Activated CD4-positive, alpha-beta T cell treated with anti-CD3 and anti-CD28 coated beads for 24 hours (primary cell): ENCODE results near the gene TMEM94.
A peak's percentile ranks its signal among the peaks of the same experiment; 100 is the strongest.

Experiments used
- DNase-seq, 2 donors: peaks; one replicate each; pipeline ENCODE4 v3.0.0-alpha.2; 2020; ENCODE audit warnings: low read depth in 2 of 2

Gene TMEM94

GRCh38 chr17:75525806-75526554 is 69.5 kb downstream of the TMEM94 start:
- no peak for DNase-seq

- DNase-seq, result no peak
These were observed 70.3 kb downstream of the TMEM94 start for GRCh38 chr17:75526555-75527270.

GRCh38 chr17:75530837-75531720 is 74.6 kb downstream of the TMEM94 start:
- no peak for DNase-seq

- DNase-seq, result no peak
These were observed 75.3 kb downstream of the TMEM94 start for GRCh38 chr17:75531721-75532072.

- DNase-seq, result peak in 1 of 2 donors; percentile 33
These were observed 78.7 kb downstream of the TMEM94 start for GRCh38 chr17:75535119-75535537.

- no peak for DNase-seq
These were observed 79.4 kb downstream of the TMEM94 start for GRCh38 chr17:75535871-75536270.

GRCh38 chr17:75536366-75536765 is 79.9 kb downstream of the TMEM94 start:
- DNase-seq, result no peak

- no peak for DNase-seq
These were observed 83.7 kb downstream of the TMEM94 start for GRCh38 chr17:75539967-75540729.

- no peak for DNase-seq
These were observed 84.6 kb downstream of the TMEM94 start for GRCh38 chr17:75540923-75541503.

GRCh38 chr17:75542229-75542628 is 85.8 kb downstream of the TMEM94 start:
- no peak for DNase-seq

- no peak for DNase-seq
These were observed 86.4 kb downstream of the TMEM94 start for GRCh38 chr17:75542728-75543336.

GRCh38 chr17:75544250-75544649 is 87.8 kb downstream of the TMEM94 start:
- DNase-seq, result no peak

- DNase-seq, result no peak
These were observed 89.7 kb downstream of the TMEM94 start for GRCh38 chr17:75546181-75546580.

GRCh38 chr17:75547091-75547490 is 90.7 kb downstream of the TMEM94 start:
- DNase-seq, result no peak

GRCh38 chr17:75548813-75549212 is 92.4 kb downstream of the TMEM94 start:
- no peak for DNase-seq
